Measurements from ENCODE around the gene EFTUD2. TPM values are rescaled to one million over a fixed set of nuclear protein-coding genes. Genes with fewer than 3 reads are reported as not detected.
A peak's percentile ranks its signal among the peaks of the same experiment; 100 is the strongest.

Gene EFTUD2
- total and polyA plus RNA-seq, 2 of the 13 experiments (the other 11 are each of a cell fraction or from before 2014, with no cell fraction given), result 111 to 137 TPM

- no peak for TF ChIP-seq ZNF350 (CRISPR knock-in tag; IDR thresholded peaks at IDR 0.05; ENCODE audit: borderline replicate concordance, low read depth)
- TF ChIP-seq NFIC (IDR thresholded peaks at IDR 0.05; ENCODE audit: low read length), result peak; percentile 74; the same call in 1 of the 2 replicates
- no peak for TF ChIP-seq RBFOX2 (IDR thresholded peaks at IDR 0.05; ENCODE audit: low read depth, low read length)
- TF ChIP-seq MEIS1 (CRISPR knock-in tag; IDR thresholded peaks at IDR 0.05; ENCODE audit: borderline replicate concordance), result peak; percentile 68; the same call in 1 of the 2 replicates
- no peak for TF ChIP-seq CBX2 (IDR thresholded peaks at IDR 0.05; ENCODE audit: low read depth, low read length)
- no peak for TF ChIP-seq CBX2 (CRISPR knock-in tag; IDR thresholded peaks at IDR 0.05; ENCODE audit: low read depth)
- TF ChIP-seq, protein P1, sequence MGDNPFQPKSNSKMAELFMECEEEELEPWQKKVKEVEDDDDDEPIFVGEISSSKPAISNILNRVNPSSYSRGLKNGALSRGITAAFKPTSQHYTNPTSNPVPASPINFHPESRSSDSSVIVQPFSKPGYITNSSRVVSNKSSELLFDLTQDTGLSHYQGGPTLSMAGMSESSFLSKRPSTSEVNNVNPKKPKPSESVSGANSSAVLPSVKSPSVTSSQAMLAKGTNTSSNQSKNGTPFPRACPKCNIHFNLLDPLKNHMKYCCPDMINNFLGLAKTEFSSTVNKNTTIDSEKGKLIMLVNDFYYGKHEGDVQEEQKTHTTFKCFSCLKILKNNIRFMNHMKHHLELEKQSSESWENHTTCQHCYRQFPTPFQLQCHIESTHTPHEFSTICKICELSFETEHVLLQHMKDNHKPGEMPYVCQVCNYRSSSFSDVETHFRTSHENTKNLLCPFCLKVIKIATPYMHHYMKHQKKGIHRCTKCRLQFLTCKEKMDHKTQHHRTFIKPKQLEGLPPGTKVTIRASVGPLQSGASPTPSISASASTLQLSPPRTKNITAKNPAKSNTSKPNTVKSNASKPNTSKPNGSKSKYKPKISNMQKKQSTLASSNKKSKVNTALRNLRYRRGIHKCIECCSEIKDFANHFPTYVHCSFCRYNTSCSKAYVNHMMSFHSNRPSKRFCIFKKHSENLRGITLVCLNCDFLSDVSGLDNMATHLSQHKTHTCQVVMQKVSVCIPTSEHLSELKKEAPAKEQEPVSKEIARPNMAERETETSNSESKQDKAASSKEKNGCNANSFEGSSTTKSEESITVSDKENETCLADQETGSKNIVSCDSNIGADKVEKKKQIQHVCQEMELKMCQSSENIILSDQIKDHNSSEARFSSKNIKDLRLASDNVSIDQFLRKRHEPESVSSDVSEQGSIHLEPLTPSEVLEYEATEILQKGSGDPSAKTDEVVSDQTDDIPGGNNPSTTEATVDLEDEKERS (CRISPR knock-in tag; IDR thresholded peaks at IDR 0.05), result peak; percentile 26; the same call in 1 of the 2 replicates
- 0 out of 2 replicates have a peak, but pooled peaks have one; percentile 19 for TF ChIP-seq ZFP41 (CRISPR knock-in tag; IDR thresholded peaks at IDR 0.05; ENCODE audit: borderline replicate concordance)
- no peak for TF ChIP-seq ZNF766 (CRISPR knock-in tag; IDR thresholded peaks at IDR 0.05; ENCODE audit: borderline replicate concordance)
- TF ChIP-seq ZSCAN20 (CRISPR knock-in tag; IDR thresholded peaks at IDR 0.05; ENCODE audit: borderline replicate concordance), result no peak
- no peak for TF ChIP-seq TCF12 (IDR thresholded peaks at IDR 0.05)
- no peak for TF ChIP-seq TCF12 (CRISPR knock-in tag; IDR thresholded peaks at IDR 0.05)
- no peak for TF ChIP-seq JUND (CRISPR knock-in tag; IDR thresholded peaks at IDR 0.05)
- TF ChIP-seq, protein P2, sequence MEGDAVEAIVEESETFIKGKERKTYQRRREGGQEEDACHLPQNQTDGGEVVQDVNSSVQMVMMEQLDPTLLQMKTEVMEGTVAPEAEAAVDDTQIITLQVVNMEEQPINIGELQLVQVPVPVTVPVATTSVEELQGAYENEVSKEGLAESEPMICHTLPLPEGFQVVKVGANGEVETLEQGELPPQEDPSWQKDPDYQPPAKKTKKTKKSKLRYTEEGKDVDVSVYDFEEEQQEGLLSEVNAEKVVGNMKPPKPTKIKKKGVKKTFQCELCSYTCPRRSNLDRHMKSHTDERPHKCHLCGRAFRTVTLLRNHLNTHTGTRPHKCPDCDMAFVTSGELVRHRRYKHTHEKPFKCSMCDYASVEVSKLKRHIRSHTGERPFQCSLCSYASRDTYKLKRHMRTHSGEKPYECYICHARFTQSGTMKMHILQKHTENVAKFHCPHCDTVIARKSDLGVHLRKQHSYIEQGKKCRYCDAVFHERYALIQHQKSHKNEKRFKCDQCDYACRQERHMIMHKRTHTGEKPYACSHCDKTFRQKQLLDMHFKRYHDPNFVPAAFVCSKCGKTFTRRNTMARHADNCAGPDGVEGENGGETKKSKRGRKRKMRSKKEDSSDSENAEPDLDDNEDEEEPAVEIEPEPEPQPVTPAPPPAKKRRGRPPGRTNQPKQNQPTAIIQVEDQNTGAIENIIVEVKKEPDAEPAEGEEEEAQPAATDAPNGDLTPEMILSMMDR (CRISPR knock-in tag; IDR thresholded peaks at IDR 0.05), result 0 out of 2 replicates have a peak, but pooled peaks have one; percentile 5
- TF ChIP-seq ZNF337 (CRISPR knock-in tag; IDR thresholded peaks at IDR 0.05; ENCODE audit: borderline replicate concordance, low read depth), result no peak
- TF ChIP-seq, protein P3, sequence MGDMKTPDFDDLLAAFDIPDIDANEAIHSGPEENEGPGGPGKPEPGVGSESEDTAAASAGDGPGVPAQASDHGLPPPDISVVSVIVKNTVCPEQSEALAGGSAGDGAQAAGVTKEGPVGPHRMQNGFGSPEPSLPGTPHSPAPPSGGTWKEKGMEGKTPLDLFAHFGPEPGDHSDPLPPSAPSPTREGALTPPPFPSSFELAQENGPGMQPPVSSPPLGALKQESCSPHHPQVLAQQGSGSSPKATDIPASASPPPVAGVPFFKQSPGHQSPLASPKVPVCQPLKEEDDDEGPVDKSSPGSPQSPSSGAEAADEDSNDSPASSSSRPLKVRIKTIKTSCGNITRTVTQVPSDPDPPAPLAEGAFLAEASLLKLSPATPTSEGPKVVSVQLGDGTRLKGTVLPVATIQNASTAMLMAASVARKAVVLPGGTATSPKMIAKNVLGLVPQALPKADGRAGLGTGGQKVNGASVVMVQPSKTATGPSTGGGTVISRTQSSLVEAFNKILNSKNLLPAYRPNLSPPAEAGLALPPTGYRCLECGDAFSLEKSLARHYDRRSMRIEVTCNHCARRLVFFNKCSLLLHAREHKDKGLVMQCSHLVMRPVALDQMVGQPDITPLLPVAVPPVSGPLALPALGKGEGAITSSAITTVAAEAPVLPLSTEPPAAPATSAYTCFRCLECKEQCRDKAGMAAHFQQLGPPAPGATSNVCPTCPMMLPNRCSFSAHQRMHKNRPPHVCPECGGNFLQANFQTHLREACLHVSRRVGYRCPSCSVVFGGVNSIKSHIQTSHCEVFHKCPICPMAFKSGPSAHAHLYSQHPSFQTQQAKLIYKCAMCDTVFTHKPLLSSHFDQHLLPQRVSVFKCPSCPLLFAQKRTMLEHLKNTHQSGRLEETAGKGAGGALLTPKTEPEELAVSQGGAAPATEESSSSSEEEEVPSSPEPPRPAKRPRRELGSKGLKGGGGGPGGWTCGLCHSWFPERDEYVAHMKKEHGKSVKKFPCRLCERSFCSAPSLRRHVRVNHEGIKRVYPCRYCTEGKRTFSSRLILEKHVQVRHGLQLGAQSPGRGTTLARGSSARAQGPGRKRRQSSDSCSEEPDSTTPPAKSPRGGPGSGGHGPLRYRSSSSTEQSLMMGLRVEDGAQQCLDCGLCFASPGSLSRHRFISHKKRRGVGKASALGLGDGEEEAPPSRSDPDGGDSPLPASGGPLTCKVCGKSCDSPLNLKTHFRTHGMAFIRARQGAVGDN (CRISPR knock-in tag; IDR thresholded peaks at IDR 0.05), result peak; percentile 36
- no peak for TF ChIP-seq ZBTB7B (CRISPR knock-in tag; IDR thresholded peaks at IDR 0.05)
- no peak for TF ChIP-seq PHB2 (IDR thresholded peaks at IDR 0.05; ENCODE audit: partially characterized antibody)
- TF ChIP-seq ZNF768 (CRISPR knock-in tag; IDR thresholded peaks at IDR 0.05), result no peak
- TF ChIP-seq TBP (CRISPR knock-in tag; IDR thresholded peaks at IDR 0.05), result no peak
Observed at GRCh38 chr17:44862278-44862914, 36.8 kb downstream of the EFTUD2 start (continued).
